NCI-H1694 treated with DMSO at 0.1 percent for 48 hours (cell line): Measurements from ENCODE around the gene FGFR2.

Source experiments
- DNase-seq: peaks from one replicate; lab custom pipeline; 2025; lab: John Stamatoyannopoulos, UW

Gene FGFR2

DNA sequence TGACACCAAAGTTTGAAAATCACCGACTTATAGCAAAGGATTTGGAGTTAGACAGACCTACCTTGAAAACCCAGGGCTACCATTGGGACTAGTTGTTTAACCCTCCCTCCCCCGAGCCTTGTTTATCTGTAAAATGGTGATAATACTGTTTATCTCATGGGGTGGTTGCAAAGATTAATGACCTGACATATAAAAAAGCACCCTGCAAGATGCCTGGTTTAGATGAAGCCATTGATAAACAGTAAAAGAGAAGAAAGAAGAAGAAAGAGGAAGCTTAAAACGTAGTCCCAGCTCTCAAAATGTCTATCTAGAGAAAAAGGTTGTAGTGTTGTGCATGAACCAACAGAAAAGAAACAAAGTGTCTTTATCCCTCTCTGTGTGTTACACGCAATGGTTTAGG, 145.7 kb downstream of the FGFR2 start:
- DNase-seq: no peak

DNA sequence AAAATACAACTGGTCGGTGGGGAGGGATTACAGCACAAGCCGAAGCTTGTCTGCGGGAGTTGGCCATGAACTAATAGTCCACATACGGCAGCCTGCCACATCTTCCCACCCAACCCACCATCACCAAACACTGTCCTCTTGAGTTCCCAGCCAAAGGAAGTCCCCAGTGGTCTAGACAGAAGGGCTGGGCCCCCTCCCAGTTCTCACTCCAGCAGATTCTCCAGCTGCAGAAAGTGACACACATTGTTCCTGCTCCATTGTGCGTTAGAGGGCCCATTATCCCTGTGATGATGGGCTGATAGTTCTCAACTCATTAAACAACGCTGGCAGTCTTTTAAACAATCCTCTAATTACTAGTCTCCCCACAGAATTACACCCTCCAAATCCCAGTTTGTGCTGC, 148.0 kb downstream of the FGFR2 start:
- no peak for DNase-seq

DNA sequence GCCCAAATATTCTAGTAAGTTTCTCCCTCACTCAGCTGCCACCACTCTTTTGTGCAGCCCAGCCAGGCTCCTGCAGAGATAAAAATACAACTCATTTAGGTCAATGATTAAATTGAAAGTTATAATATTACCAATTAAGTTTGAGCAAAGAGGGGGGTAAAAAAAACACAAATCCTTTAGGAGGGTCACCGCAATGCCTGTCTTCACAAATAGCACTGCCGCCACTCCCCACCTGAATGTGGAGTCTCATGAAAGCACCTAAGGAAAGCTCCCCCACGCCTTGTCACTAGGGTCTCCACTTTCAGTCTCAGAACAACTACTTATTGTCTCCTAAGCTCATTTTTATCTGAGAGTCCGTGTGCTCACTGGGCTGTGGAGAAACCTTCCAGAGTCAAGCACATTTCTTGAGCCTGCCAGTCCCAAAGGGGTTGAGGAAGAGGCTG, 148.7 kb downstream of the FGFR2 start:
- no peak for DNase-seq

DNA sequence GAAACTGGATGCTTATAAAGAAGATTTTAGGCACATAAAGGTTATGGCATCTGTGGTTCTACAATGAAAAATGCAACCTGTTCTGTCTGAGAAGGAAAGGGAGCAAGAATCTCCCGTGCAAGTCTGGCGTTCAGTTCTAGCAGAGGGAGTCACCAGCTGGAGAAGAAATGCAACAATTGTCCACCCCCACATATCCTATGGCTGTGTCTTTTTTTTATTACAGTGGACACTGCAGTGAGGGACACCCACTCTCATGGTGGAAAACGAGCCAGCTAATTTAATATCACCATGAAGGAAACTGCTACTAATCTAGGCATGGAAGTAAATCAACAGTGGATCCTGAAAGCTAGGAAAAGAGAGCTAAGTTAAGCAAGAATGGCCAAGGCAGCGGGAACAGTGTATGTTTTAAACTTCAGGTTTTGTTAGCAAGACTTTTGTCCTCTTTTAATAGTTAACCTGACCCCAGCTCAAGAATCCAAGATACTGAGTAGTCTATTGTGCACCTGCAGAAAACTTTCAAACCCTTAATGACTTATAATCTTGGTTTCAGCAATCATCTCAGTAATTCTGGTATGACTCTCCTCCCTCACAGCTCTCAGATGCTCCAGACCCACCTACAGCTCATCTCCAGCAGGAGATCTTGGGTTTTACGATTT, 149.3 kb downstream of the FGFR2 start:
- no peak for DNase-seq

DNA sequence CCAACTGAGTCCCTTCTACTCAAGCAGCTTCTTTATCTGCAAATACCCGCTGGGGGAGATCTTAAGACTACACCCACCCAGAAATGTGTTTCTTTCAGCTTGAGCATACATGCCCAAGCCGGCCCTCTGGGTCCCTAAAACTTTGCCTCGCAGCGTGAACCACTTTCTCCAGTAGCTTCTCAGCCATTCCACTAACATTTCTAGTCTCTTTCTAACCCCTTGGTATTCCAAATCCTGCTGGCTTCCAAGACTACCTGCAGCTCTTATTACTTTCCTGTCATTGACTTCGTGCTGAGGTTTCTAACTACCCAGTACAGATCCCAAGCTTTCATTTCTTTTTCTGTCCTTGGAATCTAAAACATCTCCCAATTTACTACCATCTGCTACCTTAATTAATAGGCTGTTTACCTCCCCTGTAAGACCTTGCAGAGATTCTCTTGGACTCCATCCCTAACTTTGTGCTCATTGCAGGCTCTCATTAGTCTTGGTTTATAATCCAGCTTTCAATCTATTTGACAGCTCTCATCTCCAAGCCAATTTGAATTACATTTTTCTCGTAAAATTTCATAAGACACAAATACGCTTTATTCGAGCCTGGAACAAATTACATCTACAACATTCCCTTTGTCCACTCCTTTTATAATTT, 153.6 kb downstream of the FGFR2 start:
- no peak for DNase-seq

DNA sequence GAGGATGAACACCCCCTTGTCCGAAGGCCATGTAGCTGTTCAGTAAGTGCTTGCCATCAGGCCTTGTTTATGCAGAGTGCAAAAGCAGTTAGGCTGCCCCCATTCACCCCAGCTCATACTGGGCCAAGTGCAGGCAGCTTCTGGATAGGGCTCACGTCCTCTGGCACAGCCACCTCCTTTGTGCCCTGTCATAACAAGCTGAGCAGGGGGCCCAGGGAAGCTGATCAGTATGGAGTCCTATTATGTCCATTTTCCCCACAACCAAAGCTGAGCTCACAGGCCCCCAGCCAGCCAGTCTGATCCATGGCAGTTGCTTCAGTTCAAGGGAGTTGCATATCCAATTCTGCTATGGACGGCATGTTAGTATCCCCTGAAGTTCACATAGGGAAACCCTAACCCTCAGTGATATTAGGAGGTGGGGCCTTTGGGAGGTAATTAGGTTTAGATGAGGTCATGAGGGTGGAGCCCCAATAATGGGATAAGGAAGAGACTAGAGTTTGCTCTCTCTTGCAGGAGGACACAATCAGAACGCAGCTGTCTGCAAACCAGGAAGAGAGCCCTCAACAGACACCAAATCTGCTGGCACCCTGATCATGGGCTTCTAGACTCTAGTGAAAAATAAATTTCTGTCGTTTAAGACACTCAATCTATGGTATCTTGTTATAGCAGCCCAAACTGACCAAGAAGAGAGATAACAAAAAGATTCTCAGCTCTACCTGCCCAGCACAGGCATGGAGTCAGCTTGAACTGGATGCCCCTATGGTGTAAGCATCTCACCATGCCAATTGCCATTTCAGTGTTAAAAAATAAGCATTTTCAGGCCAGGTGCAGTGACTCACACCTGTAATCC, 155.9 kb downstream of the FGFR2 start:
- DNase-seq: no peak

DNA sequence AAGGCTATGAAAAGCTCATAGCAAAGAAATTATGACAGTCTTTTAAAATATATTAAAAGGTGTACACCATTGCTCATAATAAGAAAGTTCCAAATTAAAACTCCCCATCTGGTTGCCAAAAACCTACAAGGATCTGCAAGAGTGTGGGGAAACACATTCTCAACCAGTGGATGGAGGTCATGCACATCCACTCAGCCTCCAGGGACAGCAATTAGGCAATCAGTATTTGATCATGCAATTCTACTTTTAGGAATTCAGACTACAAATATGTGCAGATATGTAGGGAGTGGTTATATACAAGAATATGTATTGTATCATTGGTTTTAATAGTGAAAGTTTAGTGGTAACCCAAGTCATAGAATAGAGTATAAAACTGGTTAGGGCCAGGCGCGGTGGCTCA, 157.8 kb downstream of the FGFR2 start:
- DNase-seq: no peak

DNA sequence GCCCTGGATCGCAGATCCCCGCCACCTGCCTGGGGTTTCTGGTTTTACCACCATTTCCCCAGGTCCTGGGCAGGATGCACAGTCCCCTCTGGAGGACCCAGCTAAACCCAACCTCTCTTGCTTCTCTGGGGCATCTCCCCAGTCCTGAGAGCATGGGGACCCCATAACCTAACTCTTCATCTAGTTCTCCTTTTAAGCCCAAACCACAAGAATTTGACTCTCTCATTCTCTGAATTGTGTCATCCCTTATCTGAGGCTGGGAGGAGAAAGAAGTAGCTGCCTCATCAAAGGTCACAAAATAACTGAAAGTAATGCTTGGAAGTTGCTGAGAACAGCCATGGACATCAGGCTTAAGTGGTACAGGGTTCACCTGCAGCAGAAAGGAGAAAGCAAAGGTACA, 159.9 kb downstream of the FGFR2 start:
- no peak for DNase-seq

DNA sequence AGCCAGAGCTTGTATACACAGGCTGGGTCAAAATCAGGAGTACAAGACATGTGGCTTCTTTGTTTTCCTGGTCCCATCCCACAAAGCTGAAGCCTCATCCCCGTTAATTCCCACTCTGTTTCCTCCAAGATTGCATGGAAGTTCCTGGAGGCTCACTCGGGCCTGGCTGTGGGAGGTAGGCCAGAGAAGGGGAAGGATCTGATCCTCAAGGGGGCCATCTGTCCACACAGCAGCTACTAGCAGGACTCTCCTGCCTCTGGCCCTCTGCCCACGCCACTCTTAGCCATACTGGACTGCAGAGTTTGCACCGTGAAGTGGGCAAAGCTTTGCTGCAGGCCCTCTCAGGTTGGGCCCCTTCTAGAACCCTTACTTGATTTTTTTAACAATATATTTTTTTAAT, 160.6 kb downstream of the FGFR2 start:
- no peak for DNase-seq

DNA sequence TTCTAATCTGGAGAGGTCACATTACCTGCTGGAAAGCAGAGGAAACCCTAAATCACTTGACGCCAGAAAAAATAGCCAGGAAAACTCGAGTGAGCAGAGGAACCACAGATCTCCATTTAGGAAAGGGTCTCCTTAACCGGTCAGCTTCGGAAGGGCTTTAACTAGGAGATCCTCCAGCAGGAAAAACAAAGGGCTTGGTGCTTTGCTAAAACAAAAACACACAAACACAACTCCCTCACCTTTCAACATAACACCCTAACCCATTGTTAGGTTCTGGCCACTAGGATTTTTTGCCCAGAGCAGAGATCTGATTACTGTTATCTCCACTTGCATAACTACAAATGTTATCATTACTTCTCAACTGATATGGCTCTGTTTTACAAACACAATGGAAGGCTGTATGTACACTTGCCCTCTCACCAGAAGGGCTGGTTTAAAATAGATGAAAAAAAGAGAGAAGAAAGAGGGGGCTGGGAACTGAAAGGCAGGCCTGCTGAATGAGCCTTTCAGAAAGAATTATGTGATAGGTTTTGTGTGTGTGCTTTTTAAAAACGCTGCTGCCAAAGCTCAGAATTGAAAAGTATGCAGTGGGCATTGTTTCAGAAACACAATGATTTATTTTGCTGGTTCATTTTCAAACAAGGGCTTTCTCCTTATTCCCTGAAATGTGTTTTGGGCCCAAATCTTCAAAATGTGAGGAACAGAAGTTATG, 161.5 kb downstream of the FGFR2 start:
- DNase-seq: no peak

DNA sequence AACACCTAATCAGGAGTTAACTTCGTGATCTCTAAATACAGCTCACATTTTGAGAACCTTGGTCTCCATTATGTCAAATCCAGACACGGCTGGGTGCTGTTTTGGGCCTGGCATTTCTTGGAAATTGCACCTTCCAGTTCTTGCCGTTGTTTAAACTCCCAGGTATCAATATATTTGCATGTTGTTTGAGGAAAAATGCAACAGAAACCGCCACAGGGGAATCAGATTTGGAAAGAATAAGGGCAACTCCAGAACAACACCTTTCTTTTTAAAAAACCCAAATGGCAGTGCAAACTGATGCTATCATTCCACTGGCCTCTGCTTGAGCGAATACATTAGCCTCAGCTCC, 162.0 kb downstream of the FGFR2 start:
- no peak for DNase-seq

DNA sequence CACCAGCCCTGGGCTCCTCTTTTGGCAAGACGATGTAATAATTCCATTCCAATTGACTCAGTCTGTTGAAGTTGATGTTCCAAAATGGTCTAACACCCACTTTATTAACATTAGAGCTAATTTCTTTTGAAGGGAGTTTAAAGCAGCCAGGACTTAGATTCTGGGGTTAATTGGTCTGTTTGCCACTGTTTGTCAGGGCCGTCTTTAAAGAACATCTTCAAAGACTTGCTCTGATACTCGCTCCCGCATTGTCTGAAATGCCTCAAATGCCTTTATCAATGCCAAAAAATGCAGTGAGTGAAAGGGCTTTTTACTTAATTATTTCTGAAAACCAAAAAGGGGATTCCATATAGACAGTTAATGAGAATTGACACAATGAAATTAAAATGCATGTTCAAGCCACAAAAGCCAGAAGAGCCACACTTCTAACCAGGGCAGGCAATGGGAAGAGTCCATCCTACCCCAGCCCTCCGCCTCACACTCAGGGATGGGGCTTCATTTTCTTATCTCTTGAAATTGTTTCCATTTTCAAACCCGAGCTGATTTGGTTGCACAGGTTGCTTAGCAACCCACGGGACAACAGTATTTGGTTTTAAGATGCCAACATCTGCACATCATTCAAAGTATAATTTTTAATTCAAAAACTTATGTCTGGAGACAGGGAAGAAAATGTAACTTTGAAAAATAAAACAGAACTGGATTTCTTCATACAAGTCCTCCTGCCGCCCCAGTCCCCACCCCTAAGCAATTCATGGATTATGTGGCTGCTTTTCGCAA, 163.0 kb downstream of the FGFR2 start:
- no peak for DNase-seq

DNA sequence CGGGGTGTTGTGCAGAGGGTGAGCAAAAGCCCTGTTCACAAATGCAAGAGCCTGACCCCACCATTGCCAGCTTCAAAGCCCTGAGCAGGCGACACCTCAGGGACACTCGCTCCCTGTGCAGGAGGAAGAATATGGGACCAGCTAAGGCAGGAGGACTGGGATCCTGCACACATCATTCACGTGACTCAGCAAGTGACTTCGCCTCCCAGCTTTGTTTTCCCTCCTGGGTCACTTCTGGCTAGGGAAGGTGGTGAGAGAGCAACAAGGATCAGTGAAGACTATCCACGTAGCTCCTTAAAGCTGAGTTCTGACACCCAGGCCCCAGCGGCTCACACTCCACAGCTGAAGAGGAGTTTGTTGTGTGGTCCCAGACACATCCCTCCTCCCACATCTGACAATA, 164.3 kb downstream of the FGFR2 start:
- no peak for DNase-seq

DNA sequence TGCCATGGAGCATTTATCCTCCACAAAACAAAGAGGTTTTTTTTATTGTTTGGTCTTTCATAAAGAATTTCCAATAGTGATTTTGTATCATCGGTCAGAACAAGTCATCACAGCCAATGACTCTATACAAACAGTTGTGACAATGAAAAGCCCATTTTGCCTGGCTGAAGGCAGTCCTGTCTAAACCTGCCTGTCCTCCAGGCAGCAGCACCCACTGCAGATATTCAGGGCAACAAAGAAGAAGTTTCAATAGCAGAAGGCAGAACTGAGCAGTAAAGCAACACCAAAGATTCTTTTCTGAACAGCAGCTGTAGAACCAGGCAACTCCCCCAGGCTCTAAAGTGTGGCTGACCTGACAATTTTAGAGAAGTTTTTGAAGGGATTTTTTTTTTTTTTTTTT, 169.4 kb downstream of the FGFR2 start:
- DNase-seq: no peak
